Rectal smooth muscle tissue (tissue), 1 donor: ENCODE measurements around the gene DHTKD1.
"Not testable (repeated sequence)": the region's sequence is repeated elsewhere in the genome, so short reads cannot be mapped to it uniquely, and the experiment has no call there.

Experiments
- H3K27ac ChIP-seq: one replicate; pipeline ENCODE4 v1.7.0; 2013; ENCODE audit warnings: low read depth, low read length, inconsistent platforms
- H3K27me3 ChIP-seq: one replicate; pipeline ENCODE4 v1.7.0; 2013; ENCODE audit warnings: low read length; ENCODE audit not compliant: control insufficient read depth, insufficient read depth
- H3K36me3 ChIP-seq: one replicate; pipeline ENCODE4 v1.7.0; 2013; ENCODE audit warnings: low read length; ENCODE audit not compliant: control insufficient read depth, insufficient read depth
- H3K4me1 ChIP-seq: one replicate; pipeline ENCODE4 v1.7.0; 2013; ENCODE audit warnings: low read length; ENCODE audit not compliant: control insufficient read depth, insufficient read depth
- H3K4me3 ChIP-seq: one replicate; pipeline ENCODE4 v1.7.0; 2013; ENCODE audit warnings: low read length
- H3K9ac ChIP-seq: one replicate; pipeline ENCODE4 v1.7.0; 2013; ENCODE audit warnings: low read length

The DHTKD1 gene

DNA sequence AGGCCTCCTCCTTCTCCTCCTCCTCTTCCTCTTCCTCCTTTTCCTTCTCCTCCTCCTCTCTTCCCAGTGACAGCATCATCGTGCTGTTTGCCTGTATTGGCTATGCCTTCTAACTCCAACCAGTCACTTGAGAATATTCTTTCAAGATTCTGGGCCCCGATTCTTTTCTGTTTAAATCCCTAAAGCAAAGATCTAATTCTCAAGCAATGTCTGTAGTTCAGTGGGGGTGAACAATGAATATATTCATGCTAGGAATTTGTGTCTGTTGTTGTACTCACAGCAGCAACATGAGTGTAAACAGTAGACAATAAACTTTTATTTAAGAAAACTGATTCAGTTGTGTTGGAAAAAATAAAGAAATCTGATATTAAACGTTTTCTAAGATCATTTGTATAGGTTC is 96.3 kb downstream of the DHTKD1 start:
- Histone ChIP-seq H3K36me3 (peaks cover 15% of the 10 kb centered on the region), H3K9ac (no peak overlapping the region), H3K4me3 (no peak overlapping the region), H3K27ac (no peak overlapping the region), H3K4me1 (no peaks in the 10 kb centered on the region), H3K27me3 (no peaks in the 10 kb centered on the region)

DNA sequence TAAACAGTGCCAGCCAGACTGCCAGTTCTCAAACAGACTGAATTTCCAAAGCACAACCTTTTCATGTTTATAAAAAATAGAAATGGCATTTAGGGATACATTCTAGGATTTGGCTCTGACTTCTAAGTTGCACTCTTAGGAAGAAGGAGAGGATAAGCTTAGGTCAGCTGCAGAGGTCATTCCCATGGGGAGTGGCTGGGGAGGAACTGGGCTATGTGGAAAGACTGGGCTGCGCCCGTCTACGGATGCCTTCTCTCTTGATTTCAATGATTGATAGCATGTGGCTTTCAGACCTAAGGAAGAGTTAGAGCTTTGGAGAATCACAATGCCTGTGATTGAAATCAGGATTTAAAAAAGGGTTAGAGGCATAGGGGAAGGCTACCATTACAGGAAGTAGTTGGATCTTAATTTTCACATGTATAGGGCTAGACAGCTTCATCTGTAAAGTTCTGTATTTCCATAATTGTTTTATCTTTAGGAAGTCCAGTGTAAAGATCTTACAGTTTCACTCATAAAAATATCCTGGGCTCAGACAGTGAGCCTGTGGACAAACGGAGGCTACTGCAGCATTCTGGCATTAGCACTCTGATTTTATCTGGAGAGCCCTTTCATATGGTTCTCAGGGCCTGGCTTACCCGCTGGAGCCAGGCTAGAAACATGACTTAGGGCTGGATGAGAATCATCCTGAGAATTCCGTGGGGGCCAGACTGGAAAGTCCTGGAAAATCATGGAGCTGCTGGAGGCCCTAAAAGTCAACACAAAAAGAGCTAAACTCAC is 97.4 kb downstream of the DHTKD1 start:
- Histone ChIP-seq H3K4me3 (no peak overlapping the region), H3K9ac (no peak overlapping the region), H3K27me3 (no peaks in the 10 kb centered on the region), H3K4me1 (no peaks in the 10 kb centered on the region), H3K36me3 (peaks cover 13% of the 10 kb centered on the region), H3K27ac (no peak overlapping the region)

DNA sequence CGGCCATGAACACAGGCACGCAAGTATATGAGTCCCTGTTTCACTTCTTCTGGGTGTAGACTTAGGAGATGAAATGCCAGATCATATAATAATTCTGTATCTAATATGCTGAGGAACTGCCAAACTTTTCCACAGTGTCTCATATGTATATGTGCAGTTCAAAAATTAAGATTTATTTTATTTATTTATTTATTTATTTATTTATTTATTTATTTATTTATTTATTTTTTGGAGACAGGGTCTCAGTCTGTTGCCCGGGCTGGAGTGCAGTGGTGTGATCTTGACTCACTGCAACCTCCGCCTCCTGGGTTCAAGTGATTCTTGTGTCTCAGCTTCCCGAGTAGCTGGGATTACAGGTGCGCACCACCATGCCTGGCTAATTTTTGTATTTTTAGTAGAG is 102.8 kb downstream of the DHTKD1 start:
- not testable (repeated sequence) for H3K4me3 ChIP-seq, H3K27ac ChIP-seq, H3K4me1 ChIP-seq, H3K9ac ChIP-seq, H3K27me3 ChIP-seq
- peaks cover 15% of the 10 kb centered on the region for H3K36me3 ChIP-seq
